Transverse colon (tissue), 4 donors: ENCODE results near the gene TNFSF11. TPM values are rescaled to one million over a fixed set of nuclear protein-coding genes. Genes with fewer than 3 reads are reported as not detected.

Experiments
- DNase-seq: peaks from one replicate; pipeline ENCODE4 v3.0.0-alpha.2; 2019
- H3K27ac ChIP-seq, 4 donors: fragments of 200-600 bp; sonication (generic); 2 replicates each; pipeline ENCODE4 v1.5.1; 2016 to 2018; ENCODE audit warnings: inconsistent platforms in 4 of 4
- H3K27me3 ChIP-seq: fragments of 200-600 bp; sonication (generic); 2 replicates; pipeline ENCODE4 v1.5.1; 2017; ENCODE audit warnings: inconsistent platforms
- H3K36me3 ChIP-seq, 4 donors: fragments of 200-600 bp; sonication (generic); 2 replicates each; pipeline ENCODE4 v1.5.1; 2017 to 2019; ENCODE audit warnings: inconsistent platforms in 4 of 4
- H3K4me1 ChIP-seq, 4 donors: fragments of 200-600 bp; sonication (generic); 2 replicates each; pipeline ENCODE4 v1.5.1; 2017 to 2020; ENCODE audit warnings: inconsistent platforms in 4 of 4
- H3K4me3 ChIP-seq, 4 donors: fragments of 200-600 bp; sonication (generic); 1 replicate in 1 of 4; 2 replicates in 3 of 4; pipeline versions ENCODE4 v1.5.1 to v1.6.1; 2017 to 2019; ENCODE audit warnings: inconsistent platforms in 4 of 4
- H3K9me3 ChIP-seq, 2 donors: fragments of 200-600 bp; sonication (generic); 2 replicates each; pipeline ENCODE4 v1.5.1; 2017 to 2019; ENCODE audit warnings: inconsistent platforms in 2 of 2
- EP300 ChIP-seq: sonication (generic); formaldehyde crosslinking; IDR thresholded peaks from one replicate; pipeline ENCODE4 v1.6.1; 2017; ENCODE audit warnings: antibody characterized with exemption, low read depth
- POLR2A ChIP-seq: fragments of 450-650 bp; IDR thresholded peaks from one replicate; pipeline ENCODE4 v1.6.1; 2016; ENCODE audit warnings: antibody characterized with exemption, mild to moderate bottlenecking, moderate library complexity
- POLR2AphosphoS5 ChIP-seq, 3 donors: sonication (generic); formaldehyde crosslinking; IDR thresholded peaks; one replicate each; pipeline ENCODE4 v1.6.1; 2016; ENCODE audit warnings: antibody characterized with exemption in 3 of 3
- whole genome bisulfite sequencing, 2 donors: methylation state at CpG; one replicate each; pipeline ENCODE4 v1.1.5; 2018; ENCODE audit warnings: low coverage in 1 of 2; 5-methylcytosine and 5-hydroxymethylcytosine counted together
- in situ Hi-C, 4 donors: fragments of 200-750 bp; cut with MboI; loops; one replicate each; pipeline versions ENCODE4 v1.15.0 to v1.15.1; 2017; ENCODE audit warnings: low sequenced_read_pairs in 3 of 4, low pct_ligation_motif_present in 1 of 4, low pct_unique_long_range_greater_than_20kb in 1 of 4
- intact Hi-C: fragments of 100-400 bp; cut with DNase I; formaldehyde crosslinking; loops from one replicate; pipeline ENCODE4 v1.15.1; 2023; ENCODE audit warnings: low total_unique reads
- total RNA-seq, 4 donors: library from RNA; depleted of rRNA; stranded (reverse); fragments of >200 nt; gene quantifications; one replicate each; pipeline ENCODE4 v1.1.0, GENCODE V29; 2016
- TF ChIP-seq, protein P1 (sequence below), 5 experiments: fragments of 200-600 bp in 3 of 5; fragments of 450-650 bp in 2 of 5; sonication (generic) in 3 of 5; IDR thresholded peaks; 1 replicate in 2 of 5; 2 replicates in 3 of 5; pipeline ENCODE4 v1.5.1; 2016 to 2017; ENCODE audit warnings: antibody characterized with exemption in 5 of 5, inconsistent platforms in 3 of 5, mild to moderate bottlenecking in 2 of 5, moderate library complexity in 1 of 5

Gene TNFSF11
- total RNA-seq, 4 donors from 2014 or later: 0.79 TPM; not detected in 3

DNA sequence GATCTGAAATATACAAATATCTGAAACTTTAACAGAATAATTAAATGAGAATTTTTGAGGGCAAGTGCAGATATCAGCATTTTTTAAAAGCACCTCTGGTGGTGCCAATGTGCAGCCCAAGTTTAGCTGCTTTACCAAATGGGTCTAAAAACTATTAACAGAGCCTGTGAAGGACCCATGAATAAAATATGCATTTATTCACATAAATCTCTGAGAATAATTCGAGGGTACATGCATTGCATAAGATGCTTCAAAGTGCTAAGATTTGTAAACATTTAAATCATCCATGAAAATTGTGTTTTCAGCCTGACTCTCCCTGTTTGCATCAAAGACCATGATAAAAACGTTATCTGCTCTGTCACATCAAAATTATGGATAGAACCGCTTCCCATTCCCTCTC lies 47.1 kb upstream of the TNFSF11 start:
- in situ Hi-C loops: no loop called here

DNA sequence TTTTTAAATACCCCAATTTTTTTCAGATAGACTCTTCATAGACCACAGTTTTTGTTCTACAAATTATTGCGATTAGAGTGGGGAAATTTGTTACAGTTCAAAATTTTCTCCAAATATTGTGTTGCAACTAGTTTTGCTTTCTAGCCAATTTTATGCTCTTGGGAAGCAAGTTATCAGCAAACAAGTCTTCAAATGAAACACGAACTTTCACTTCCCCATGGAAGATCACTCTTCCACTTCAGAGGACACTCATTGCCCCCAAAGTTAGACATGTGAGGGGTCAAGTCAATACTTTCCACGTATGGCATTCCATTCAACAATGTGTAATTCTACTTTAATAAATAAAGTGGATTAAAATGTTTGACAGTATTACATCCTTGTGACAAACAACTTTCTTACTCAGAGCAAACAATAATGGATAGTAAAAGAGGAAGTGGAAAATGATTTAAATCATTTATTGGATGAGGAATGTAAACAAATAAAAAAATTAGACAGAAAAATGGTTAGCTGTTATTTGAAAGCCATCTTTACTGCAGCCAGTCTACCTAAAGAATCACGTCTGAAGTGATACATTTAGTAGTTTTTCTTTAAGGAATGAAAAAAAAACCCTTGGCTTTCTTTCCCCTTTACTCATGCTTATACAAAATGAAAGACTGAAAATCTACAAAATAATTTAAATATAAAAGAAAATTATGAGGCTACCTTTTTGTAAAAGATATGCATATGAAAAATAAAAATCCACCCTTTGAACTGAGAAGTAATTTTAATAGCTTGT lies 41.2 kb upstream of the TNFSF11 start:
- intact Hi-C loops (no loop called here), in situ Hi-C loops (no loop called here)
- DNase-seq: no peak
- H3K36me3 ChIP-seq: no peaks in the 10 kb centered on the region
- H3K4me1 ChIP-seq: peaks cover 0 to 6% (median 0%) of the 10 kb centered on the region in 4 donors
- no peak overlapping the region for H3K27ac ChIP-seq
- H3K4me3 ChIP-seq: no peak overlapping the region
- no peaks in the 10 kb centered on the region for H3K27me3 ChIP-seq
- H3K9me3 ChIP-seq: no peaks in the 10 kb centered on the region
- TF ChIP-seq POLR2AphosphoS5 (IDR thresholded peaks at IDR 0.05) (no peak), EP300 (no peak)
- TF ChIP-seq, protein P1, sequence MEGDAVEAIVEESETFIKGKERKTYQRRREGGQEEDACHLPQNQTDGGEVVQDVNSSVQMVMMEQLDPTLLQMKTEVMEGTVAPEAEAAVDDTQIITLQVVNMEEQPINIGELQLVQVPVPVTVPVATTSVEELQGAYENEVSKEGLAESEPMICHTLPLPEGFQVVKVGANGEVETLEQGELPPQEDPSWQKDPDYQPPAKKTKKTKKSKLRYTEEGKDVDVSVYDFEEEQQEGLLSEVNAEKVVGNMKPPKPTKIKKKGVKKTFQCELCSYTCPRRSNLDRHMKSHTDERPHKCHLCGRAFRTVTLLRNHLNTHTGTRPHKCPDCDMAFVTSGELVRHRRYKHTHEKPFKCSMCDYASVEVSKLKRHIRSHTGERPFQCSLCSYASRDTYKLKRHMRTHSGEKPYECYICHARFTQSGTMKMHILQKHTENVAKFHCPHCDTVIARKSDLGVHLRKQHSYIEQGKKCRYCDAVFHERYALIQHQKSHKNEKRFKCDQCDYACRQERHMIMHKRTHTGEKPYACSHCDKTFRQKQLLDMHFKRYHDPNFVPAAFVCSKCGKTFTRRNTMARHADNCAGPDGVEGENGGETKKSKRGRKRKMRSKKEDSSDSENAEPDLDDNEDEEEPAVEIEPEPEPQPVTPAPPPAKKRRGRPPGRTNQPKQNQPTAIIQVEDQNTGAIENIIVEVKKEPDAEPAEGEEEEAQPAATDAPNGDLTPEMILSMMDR (IDR thresholded peaks at IDR 0.05): no peak
- WGBS, 2 donors: 37 to 41% methylated on average over 4 of the region's 4 CpGs

More for the DNA sequence above, 47.1 kb upstream of the TNFSF11 start:
- WGBS, 2 donors: 74 to 81% methylated on average over 3 of the region's 3 CpGs
- DNase-seq: no peak
- Histone ChIP-seq H3K4me3 (no peak overlapping the region), H3K9me3 (no peaks in the 10 kb centered on the region), H3K27ac (no peak overlapping the region), H3K4me1 (peaks cover 0 to 18% (median 0%) of the 10 kb centered on the region in 4 donors), H3K36me3 (no peaks in the 10 kb centered on the region), H3K27me3 (no peaks in the 10 kb centered on the region)
- TF ChIP-seq EP300: no peak
- TF ChIP-seq, protein P1 (IDR thresholded peaks at IDR 0.05): no peak
- no peak for TF ChIP-seq POLR2AphosphoS5 (IDR thresholded peaks at IDR 0.05)
- no peak for TF ChIP-seq POLR2A
- intact Hi-C loops: no loop called here

DNA sequence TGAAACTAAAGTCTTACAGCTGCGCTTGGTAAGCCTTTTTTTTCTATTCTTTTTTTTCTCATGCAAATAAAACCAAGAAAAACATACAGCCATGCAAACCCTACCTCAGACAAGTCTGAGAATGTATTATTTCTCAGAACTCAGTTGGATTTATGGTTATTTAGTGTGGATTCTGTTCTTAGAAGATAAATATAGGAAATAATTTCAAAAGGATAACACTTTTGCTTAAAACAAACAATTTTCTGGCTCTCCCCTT lies 40.7 kb upstream of the TNFSF11 start:
- no peak for DNase-seq
- no peaks in the 10 kb centered on the region for H3K27me3 ChIP-seq
- 68 to 71% methylated on average over 1 of the region's 1 CpG for WGBS, 2 donors
- intact Hi-C loops (no loop called here), in situ Hi-C loops (no loop called here)
- H3K27ac ChIP-seq: no peak overlapping the region
- TF ChIP-seq, protein P1 (IDR thresholded peaks at IDR 0.05): no peak
- TF ChIP-seq POLR2AphosphoS5 (IDR thresholded peaks at IDR 0.05): no peak
- TF ChIP-seq EP300: no peak
- TF ChIP-seq POLR2A: no peak
- H3K36me3 ChIP-seq: no peaks in the 10 kb centered on the region
- H3K4me1 ChIP-seq: peaks cover 0 to 6% (median 0%) of the 10 kb centered on the region in 4 donors
- H3K9me3 ChIP-seq: no peaks in the 10 kb centered on the region
- H3K4me3 ChIP-seq: no peak overlapping the region

DNA sequence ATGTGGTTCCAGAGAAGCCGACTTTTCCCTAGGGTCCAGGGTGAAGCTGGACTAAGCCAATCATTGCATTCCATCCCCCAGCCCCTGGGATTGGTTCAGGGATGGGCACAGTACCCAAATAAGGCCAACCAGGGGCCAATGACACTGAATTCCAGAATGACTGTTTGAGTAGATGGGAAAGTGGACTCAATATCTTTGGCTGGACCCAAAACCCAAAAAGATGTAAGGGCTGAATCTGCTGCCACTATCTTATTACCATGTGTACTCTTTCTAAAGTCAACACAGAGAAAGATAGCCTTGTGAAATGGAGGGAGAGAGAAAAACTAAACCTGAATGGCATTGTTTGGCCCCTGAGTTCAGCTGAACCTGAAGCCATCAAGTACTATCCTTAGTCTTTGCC lies 39.2 kb upstream of the TNFSF11 start:
- no peaks in the 10 kb centered on the region for H3K36me3 ChIP-seq
- no peaks in the 10 kb centered on the region for H3K27me3 ChIP-seq
- intact Hi-C loops: no loop called here
- peaks cover 0 to 6% (median 0%) of the 10 kb centered on the region in 4 donors for H3K4me1 ChIP-seq
- no peak overlapping the region for H3K4me3 ChIP-seq
- TF ChIP-seq, protein P1 (IDR thresholded peaks at IDR 0.05): no peak
- TF ChIP-seq EP300 (no peak), POLR2AphosphoS5 (IDR thresholded peaks at IDR 0.05) (no peak), POLR2A (no peak)
- H3K27ac ChIP-seq: no peak overlapping the region
- in situ Hi-C loops: no loop called here
- 100% methylated on average over 1 of the region's 1 CpG; no CpG with 5 or more reads in 1 of the 2 donors for WGBS, 2 donors
- no peaks in the 10 kb centered on the region for H3K9me3 ChIP-seq
- DNase-seq: no peak
